HG02798 (cell line): ENCODE measurements around the gene PTPRD.

Experiments used
- ATAC-seq: cut with Tn5 transposase; IDR thresholded peaks from one replicate; pipeline ENCODE4 v1.9.1; 2021; ENCODE audit warnings: mild to moderate bottlenecking; ENCODE audit not compliant: unreplicated experiment, poor library complexity

PTPRD gene

GRCh38 chr9:10071579-10071978 lies 541.2 kb downstream of the PTPRD start:
- ATAC-seq: no peak

- no peak for ATAC-seq
Measured at GRCh38 chr9:10062629-10063395, 550.0 kb downstream of the PTPRD start.

GRCh38 chr9:10059044-10059443 lies 553.8 kb downstream of the PTPRD start:
- no peak for ATAC-seq

GRCh38 chr9:10055886-10056395 lies 556.9 kb downstream of the PTPRD start:
- ATAC-seq: no peak

- no peak for ATAC-seq
Measured at GRCh38 chr9:10054456-10054855, 558.3 kb downstream of the PTPRD start.

- no peak for ATAC-seq
Measured at GRCh38 chr9:10052916-10053315, 559.9 kb downstream of the PTPRD start.

GRCh38 chr9:10052181-10052580 lies 560.6 kb downstream of the PTPRD start:
- ATAC-seq: no peak

- ATAC-seq: no peak
Measured at GRCh38 chr9:10050016-10050415, 562.8 kb downstream of the PTPRD start.

- ATAC-seq: no peak
Measured at GRCh38 chr9:10048994-10049393, 563.8 kb downstream of the PTPRD start.

- no peak for ATAC-seq
Measured at GRCh38 chr9:10045598-10045997, 567.2 kb downstream of the PTPRD start.

- ATAC-seq: no peak
Measured at GRCh38 chr9:10041726-10042229, 571.0 kb downstream of the PTPRD start.

- no peak for ATAC-seq
Measured at GRCh38 chr9:10036095-10036494, 576.7 kb downstream of the PTPRD start.

- no peak for ATAC-seq
Measured at GRCh38 chr9:10032166-10032565, 580.6 kb downstream of the PTPRD start.

GRCh38 chr9:10026443-10026984 lies 586.3 kb downstream of the PTPRD start:
- no peak for ATAC-seq

GRCh38 chr9:10015755-10016154 lies 597.0 kb downstream of the PTPRD start:
- ATAC-seq: no peak

GRCh38 chr9:10014889-10015288 lies 597.9 kb downstream of the PTPRD start:
- ATAC-seq: no peak

GRCh38 chr9:10009401-10009800 lies 603.4 kb downstream of the PTPRD start:
- no peak for ATAC-seq

- no peak for ATAC-seq
Measured at GRCh38 chr9:10008101-10008799, 604.6 kb downstream of the PTPRD start.

- ATAC-seq: no peak
Measured at GRCh38 chr9:10007356-10007755, 605.4 kb downstream of the PTPRD start.

- ATAC-seq: no peak
Measured at GRCh38 chr9:10005206-10005605, 607.6 kb downstream of the PTPRD start.

- no peak for ATAC-seq
Measured at GRCh38 chr9:10003047-10003446, 609.8 kb downstream of the PTPRD start.
